ENCODE measurements around the gene CROCC.
"Not testable (repeated sequence)": the region's sequence is repeated elsewhere in the genome, so short reads cannot be mapped to it uniquely, and the experiment has no call there.

Gene CROCC

DNA sequence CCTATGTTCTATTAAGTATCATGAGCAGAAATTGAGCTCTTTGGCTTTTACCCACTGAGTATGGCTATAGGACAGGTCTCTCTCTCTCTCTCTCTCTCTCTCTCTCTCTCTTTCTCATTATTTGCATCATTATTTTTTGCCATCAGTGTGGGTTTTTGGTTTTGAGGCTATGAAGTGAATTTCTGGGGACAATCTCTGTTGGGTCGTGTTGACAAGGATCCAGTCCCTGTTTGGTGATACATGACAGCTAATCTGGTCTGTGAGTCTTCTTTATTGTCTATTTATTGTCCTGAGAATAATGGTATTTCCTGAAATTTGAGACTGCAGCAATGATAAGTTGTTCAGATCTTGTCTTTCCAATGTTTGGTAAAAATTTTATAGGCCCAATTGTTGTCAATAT is 24.1 kb upstream of the CROCC start:
- not testable (repeated sequence) for DNase-seq (ENCODE audit: low spot score)

- DNase-seq (ENCODE audit: low spot score): not testable (repeated sequence)
Observed at GRCh38 chr1:16898298-16898697, 23.4 kb upstream of the CROCC start.

GRCh38 chr1:16899020-16899419 is 22.7 kb upstream of the CROCC start:
- DNase-seq (ENCODE audit: low spot score): not testable (repeated sequence)

GRCh38 chr1:16900751-16901150 is 21.0 kb upstream of the CROCC start:
- no peak for DNase-seq (ENCODE audit: low spot score)

GRCh38 chr1:16901371-16901770 is 20.4 kb upstream of the CROCC start:
- not testable (repeated sequence) for DNase-seq (ENCODE audit: low spot score)

GRCh38 chr1:16903054-16903453 is 18.7 kb upstream of the CROCC start:
- DNase-seq (ENCODE audit: low spot score): no peak

- DNase-seq (ENCODE audit: low spot score): no peak
Observed at GRCh38 chr1:16903458-16903796, 18.3 kb upstream of the CROCC start.

- DNase-seq (ENCODE audit: low spot score): peak; percentile 100
Observed at GRCh38 chr1:16904560-16905109, 17.1 kb upstream of the CROCC start.

- DNase-seq (ENCODE audit: low spot score): peak; percentile 93
Observed at GRCh38 chr1:16905110-16905867, 16.4 kb upstream of the CROCC start.

- DNase-seq (ENCODE audit: low spot score): no peak
Observed at GRCh38 chr1:16905868-16906702, 15.6 kb upstream of the CROCC start.

DNA sequence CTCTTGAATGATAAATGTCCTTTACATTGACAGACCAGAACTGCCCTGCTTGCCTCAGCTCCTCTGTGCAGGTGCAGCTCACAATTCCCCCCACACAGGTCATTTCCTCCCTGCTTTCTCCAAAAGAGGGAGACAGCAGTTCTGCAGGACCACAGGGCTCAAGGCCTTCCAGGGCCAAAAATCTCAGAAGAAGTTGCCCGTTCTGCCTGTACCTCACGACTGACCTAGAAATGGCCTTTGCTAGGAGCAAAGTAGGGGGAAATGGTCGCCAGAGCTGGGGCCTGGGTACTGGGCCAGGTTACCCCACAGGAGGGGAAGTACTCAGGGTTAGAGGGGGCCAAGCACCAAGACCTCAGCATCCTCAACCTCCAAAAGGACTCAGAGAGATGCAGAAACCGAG is 14.9 kb upstream of the CROCC start:
- DNase-seq (ENCODE audit: low spot score): no peak

GRCh38 chr1:16907870-16908758 is 13.6 kb upstream of the CROCC start:
- no peak for DNase-seq (ENCODE audit: low spot score)

DNA sequence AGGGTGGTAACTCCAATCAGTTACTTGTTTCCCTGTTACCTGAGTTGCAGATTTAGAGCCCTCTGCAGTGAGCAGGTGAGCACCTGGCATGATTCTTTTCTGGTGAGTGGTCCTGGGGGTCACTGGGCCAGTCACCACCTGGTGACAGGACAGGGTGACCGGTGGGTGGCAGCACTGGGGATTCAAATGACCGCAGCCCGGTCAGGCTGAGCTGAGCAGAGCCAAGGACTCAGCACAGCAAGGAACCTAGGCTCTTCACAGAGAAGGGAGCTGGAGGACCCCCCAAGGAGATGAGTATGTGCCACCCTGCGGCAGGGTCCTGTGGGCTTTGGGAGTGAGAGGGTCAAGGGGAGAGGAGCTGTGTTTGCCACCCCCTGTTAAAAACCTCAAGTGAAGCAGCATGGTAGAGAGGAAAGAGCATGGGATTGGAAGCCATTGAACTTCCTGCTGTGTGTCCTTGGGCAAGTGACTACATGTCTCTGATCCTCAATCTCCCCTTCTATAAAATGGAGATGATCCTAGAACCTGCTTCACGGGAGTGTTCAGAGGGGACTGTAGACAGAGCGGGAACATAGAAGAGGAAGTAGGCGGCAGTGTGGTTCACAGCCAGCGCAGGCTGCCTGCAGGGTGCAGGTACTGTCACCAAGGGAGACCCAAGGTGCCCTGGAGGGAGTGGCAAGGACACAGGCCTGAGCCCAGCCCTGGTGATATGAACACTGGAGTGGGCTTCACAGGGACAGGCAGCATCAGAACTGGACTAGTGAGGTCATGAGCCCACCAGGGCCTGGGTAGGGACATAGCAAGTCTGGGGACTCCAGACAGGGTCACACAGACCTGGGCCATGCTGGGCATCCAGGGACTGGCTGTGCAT is 9.6 kb upstream of the CROCC start:
- not testable (repeated sequence) for DNase-seq (ENCODE audit: low spot score)

DNA sequence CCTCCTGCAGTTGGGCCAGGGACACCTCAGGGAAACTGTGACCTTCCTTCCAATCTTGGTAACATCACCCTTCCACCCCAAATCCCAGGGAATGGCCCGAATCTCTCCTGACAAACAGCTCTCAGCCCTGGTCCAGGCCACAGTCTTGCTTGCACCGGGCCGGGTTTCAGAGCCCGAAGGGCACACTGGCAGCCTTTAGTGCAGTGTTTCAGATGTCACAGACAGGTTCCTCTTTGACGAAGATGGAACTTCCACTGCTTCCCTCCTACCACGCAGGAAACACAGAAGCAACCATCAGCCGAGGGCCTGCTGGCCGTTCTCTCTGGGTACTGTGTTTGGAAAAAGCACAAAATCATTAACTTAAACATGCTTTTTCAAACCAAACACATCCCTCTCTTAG is 9.0 kb upstream of the CROCC start:
- not testable (repeated sequence) for DNase-seq (ENCODE audit: low spot score)

DNA sequence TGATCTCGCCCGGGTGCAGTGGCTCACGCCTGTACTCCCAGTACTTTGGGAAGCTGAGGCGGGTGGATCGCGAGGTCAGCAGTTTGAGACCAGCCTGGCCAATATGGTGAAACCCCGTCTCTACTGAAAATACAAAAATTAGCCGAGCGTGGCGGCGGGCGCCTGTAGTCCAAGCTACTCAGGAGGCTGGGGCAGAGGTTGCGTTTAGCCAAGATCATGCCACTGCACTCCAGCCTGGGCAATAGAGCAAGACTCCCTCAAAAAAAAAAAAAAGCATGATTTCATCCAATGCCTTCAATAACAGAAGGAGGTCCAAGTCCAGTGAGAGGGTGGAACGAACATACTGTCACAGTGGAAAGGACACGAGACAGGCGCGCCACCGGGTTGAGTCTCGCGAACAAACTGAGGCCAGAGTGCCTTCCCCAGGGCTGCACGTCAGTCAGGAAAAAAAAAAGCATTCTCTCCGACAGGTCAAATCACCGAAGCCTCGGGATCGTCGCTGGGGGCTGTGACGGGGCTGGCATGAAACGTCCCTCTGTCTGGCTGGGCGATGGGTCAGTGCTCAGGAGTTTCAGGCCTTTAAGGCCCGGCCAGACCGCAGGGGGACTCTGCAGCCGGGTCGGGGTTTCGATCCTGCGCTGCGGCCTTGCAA is 8.4 kb upstream of the CROCC start:
- peak; percentile 35 for DNase-seq (ENCODE audit: low spot score)

GRCh38 chr1:16913833-16914662 is 7.7 kb upstream of the CROCC start:
- peak; percentile 96 for DNase-seq (ENCODE audit: low spot score)

- peak; percentile 53 for DNase-seq (ENCODE audit: low spot score)
Observed at GRCh38 chr1:16914928-16915626, 6.7 kb upstream of the CROCC start.

GRCh38 chr1:16915627-16915973 is 6.1 kb upstream of the CROCC start:
- DNase-seq (ENCODE audit: low spot score): peak; percentile 83
